HEK293 (cell line): Measurements from ENCODE around the gene HOXA6.

ENCODE experiments used
- CTCF ChIA-PET: fragments of 350-600 bp; formaldehyde crosslinking; extraction: SDS; loops from one replicate; lab custom pipeline; 2021; ENCODE audit warnings: antibody characterized with exemption; lab: Yijun Ruan, JAX
- POLR2A ChIA-PET: fragments of 300-600 bp; formaldehyde crosslinking; extraction: SDS; loops from one replicate; lab custom pipeline; 2020; ENCODE audit warnings: antibody characterized with exemption, inconsistent platforms; lab: Yijun Ruan, JAX
- H3K27ac ChIP-seq: fragments of 200-500 bp; sonication (Bioruptor generic); 2 replicates; pipeline ENCODE4 v1.5.1; 2014; ENCODE audit warnings: low read depth, low read length, control low read depth, inconsistent platforms; ENCODE audit errors: extremely low read depth
- H3K36me3 ChIP-seq, 2 experiments: fragments of 200-500 bp in 1 of 2; sonication (Bioruptor generic) in 1 of 2; 1 replicate in 1 of 2; 2 replicates in 1 of 2; pipeline ENCODE4 v1.5.1; 2014 to 2017; ENCODE audit warnings: inconsistent platforms in 2 of 2, low read length in 2 of 2; ENCODE audit not compliant: control insufficient read depth in 2 of 2, insufficient read depth in 1 of 2
- H3K4me1 ChIP-seq: fragments of 200-500 bp; sonication (Bioruptor generic); 2 replicates; pipeline ENCODE4 v1.5.1; 2014; ENCODE audit warnings: mild to moderate bottlenecking, low read length, inconsistent platforms; ENCODE audit not compliant: control insufficient read depth, insufficient read depth
- H3K4me3 ChIP-seq: 2 replicates; pipeline ENCODE4 v1.5.1; 2011; ENCODE audit warnings: low read depth, mild to moderate bottlenecking, control low read depth, low read length, moderate library complexity
- H3K9me3 ChIP-seq: fragments of 200-500 bp; sonication (Bioruptor generic); 2 replicates; pipeline ENCODE4 v1.5.1; 2014; ENCODE audit warnings: low read depth, low read length, inconsistent platforms; ENCODE audit not compliant: control insufficient read depth, insufficient read depth
- GLI2 ChIP-seq: fragments of 450-650 bp; formaldehyde crosslinking; IDR thresholded peaks from 2 replicates; pipeline ENCODE4; 2017; ENCODE audit warnings: missing biosample characterization, missing genetic modification characterization, low read depth, borderline replicate concordance
- GLIS2 ChIP-seq: fragments of 450-650 bp; formaldehyde crosslinking; IDR thresholded peaks from 2 replicates; pipeline ENCODE4 v1.5.1; 2016; ENCODE audit warnings: missing biosample characterization, missing genetic modification characterization
- HOXC10 ChIP-seq: sonication (generic); formaldehyde crosslinking; IDR thresholded peaks from 2 replicates; pipeline ENCODE4 v1.8.1; 2023; ENCODE audit warnings: mild to moderate bottlenecking, missing genetic modification reagents
- KLF1 ChIP-seq: fragments of 450-650 bp; formaldehyde crosslinking; IDR thresholded peaks from 2 replicates; pipeline ENCODE4 v1.5.1; 2016; ENCODE audit warnings: missing biosample characterization, missing genetic modification characterization
- KLF9 ChIP-seq: fragments of 450-650 bp; formaldehyde crosslinking; IDR thresholded peaks from 2 replicates; pipeline ENCODE4 v1.5.1; 2016; ENCODE audit warnings: missing biosample characterization, missing genetic modification characterization, low read depth
- SP7 ChIP-seq: fragments of 450-650 bp; formaldehyde crosslinking; IDR thresholded peaks from 2 replicates; pipeline ENCODE4 v1.5.1; 2016; ENCODE audit warnings: missing biosample characterization, missing genetic modification characterization
- YY1 ChIP-seq: fragments of 450-650 bp; formaldehyde crosslinking; IDR thresholded peaks from 2 replicates; pipeline ENCODE4 v1.5.1; 2018; ENCODE audit warnings: missing biosample characterization, missing genetic modification characterization
- ZBTB7A ChIP-seq: fragments of 450-650 bp; formaldehyde crosslinking; IDR thresholded peaks from 2 replicates; pipeline ENCODE4 v1.5.1; 2016; ENCODE audit warnings: low read depth, missing biosample characterization, missing genetic modification characterization
- ZBTB8A ChIP-seq: fragments of 450-650 bp; formaldehyde crosslinking; IDR thresholded peaks from 2 replicates; pipeline ENCODE4 v1.5.1; 2016; ENCODE audit warnings: missing biosample characterization, missing genetic modification characterization
- ZEB2 ChIP-seq: fragments of 450-650 bp; formaldehyde crosslinking; IDR thresholded peaks from 2 replicates; pipeline ENCODE4 v1.5.1; 2016; ENCODE audit warnings: missing biosample characterization, missing genetic modification characterization
- ZFHX2 ChIP-seq: fragments of 450-650 bp; formaldehyde crosslinking; conservative IDR thresholded peaks from 2 replicates; pipeline ENCODE4 v1.5.1; 2016; ENCODE audit warnings: missing biosample characterization, missing genetic modification characterization
- ZNF114 ChIP-seq: fragments of 450-650 bp; formaldehyde crosslinking; IDR thresholded peaks from 2 replicates; pipeline ENCODE4 v1.5.0; 2017; ENCODE audit warnings: missing biosample characterization, missing genetic modification characterization
- ZNF184 ChIP-seq: fragments of 450-650 bp; IDR thresholded peaks from 2 replicates; pipeline ENCODE4 v1.5.1; 2018; ENCODE audit warnings: missing biosample characterization, mild to moderate bottlenecking, missing genetic modification characterization
- ZNF223 ChIP-seq: fragments of 450-650 bp; formaldehyde crosslinking; IDR thresholded peaks from 2 replicates; pipeline ENCODE4 v1.5.1; 2016; ENCODE audit warnings: missing biosample characterization, missing genetic modification characterization
- ZNF302 ChIP-seq: fragments of 450-650 bp; formaldehyde crosslinking; IDR thresholded peaks from 2 replicates; pipeline ENCODE4 v1.5.1; 2016; ENCODE audit warnings: missing biosample characterization, missing genetic modification characterization, low read depth
- ZNF341 ChIP-seq: fragments of 450-650 bp; formaldehyde crosslinking; IDR thresholded peaks from 2 replicates; pipeline ENCODE4; 2016; ENCODE audit warnings: low read depth, missing biosample characterization, missing genetic modification characterization
- ZNF571 ChIP-seq: fragments of 450-650 bp; formaldehyde crosslinking; IDR thresholded peaks from 2 replicates; pipeline ENCODE4 v1.5.0; 2017; ENCODE audit warnings: missing biosample characterization, missing genetic modification characterization
- ZNF664 ChIP-seq: fragments of 450-650 bp; formaldehyde crosslinking; IDR thresholded peaks from 2 replicates; pipeline ENCODE4 v1.5.1; 2016; ENCODE audit warnings: missing biosample characterization, missing genetic modification characterization
- TF ChIP-seq, protein P1 (sequence below): fragments of 450-650 bp; formaldehyde crosslinking; IDR thresholded peaks from 2 replicates; pipeline ENCODE4 v1.5.1; 2016; ENCODE audit warnings: missing biosample characterization, missing genetic modification characterization
- TF ChIP-seq, protein P2 (sequence below): fragments of 450-650 bp; formaldehyde crosslinking; IDR thresholded peaks from 2 replicates; pipeline ENCODE4 v1.5.1; 2016; ENCODE audit warnings: missing biosample characterization, missing genetic modification characterization
- TF ChIP-seq, protein P3 (sequence below): fragments of 450-650 bp; formaldehyde crosslinking; IDR thresholded peaks from 2 replicates; pipeline ENCODE4 v1.5.1; 2016; ENCODE audit warnings: missing biosample characterization, missing genetic modification characterization
- TF ChIP-seq, protein P4 (sequence below): fragments of 450-650 bp; formaldehyde crosslinking; IDR thresholded peaks from 2 replicates; pipeline ENCODE4 v1.5.1; 2017; ENCODE audit warnings: missing biosample characterization, missing genetic modification characterization
- TF ChIP-seq, protein P5 (sequence below): fragments of 450-650 bp; formaldehyde crosslinking; IDR thresholded peaks from 2 replicates; pipeline ENCODE4 v1.5.1; 2016; ENCODE audit warnings: missing biosample characterization, missing genetic modification characterization

Gene HOXA6

DNA sequence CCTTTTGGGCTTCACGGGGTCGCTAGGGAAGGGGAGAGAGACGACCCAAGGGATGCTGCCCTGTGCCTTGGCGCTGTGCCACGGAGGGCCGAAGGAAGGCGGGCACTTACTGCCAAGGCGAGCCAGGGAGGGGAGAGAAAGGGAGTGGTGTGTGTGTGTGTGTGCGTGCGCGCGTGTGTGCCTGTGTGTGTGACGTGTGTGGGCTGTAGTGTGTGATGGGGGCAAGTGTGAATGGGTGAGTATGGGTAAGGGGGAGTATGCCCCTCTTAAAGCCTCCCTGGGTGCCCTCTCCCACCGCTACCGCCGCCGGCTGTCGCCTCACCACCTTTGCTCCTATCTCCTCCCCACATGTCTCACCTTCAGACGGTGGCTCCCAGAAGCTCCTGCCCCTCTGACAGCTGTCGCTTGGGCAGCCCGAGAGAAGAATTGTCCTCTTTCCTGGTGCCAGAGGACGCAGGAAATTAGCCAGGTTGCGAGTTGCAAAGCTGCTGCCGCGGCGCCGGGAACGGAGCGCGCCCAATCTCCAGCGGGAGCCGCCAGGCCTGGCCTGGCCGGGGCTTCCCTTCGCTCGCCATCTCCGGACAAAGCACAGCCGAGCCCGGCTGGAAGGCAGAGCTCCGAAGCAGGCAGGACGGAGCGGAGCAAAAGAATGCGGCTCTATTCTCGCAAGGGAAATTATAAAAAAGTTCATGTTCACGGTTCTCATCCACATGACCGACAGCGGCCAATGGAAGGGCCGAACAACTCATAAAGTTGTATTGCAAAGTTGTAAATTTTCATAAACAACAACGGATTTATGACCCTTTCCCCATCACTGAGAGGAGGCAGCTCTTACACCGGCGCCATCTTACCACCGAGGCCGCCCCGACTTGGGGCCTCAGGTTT, 4.6 kb upstream of the HOXA6 start, which contains the start of gene HOXA3:
Gene HOXA3, minus strand, starts transcription at position 653 of the 885 bp plus-strand sequence. CDS start 41,943 bp downstream, outside the sequence.
- H3K4me1 ChIP-seq = peaks cover 7% of the 10 kb centered on the region
- peaks cover 0 to 28% of the 10 kb centered on the region in 2 experiments; a peak in 1 of 3 replicates for H3K36me3 ChIP-seq
- H3K9me3 ChIP-seq = no peaks in the 10 kb centered on the region
- peak within 1 kb of the TSS; percentile 59 for H3K4me3 ChIP-seq
- peak within 1 kb of the TSS; percentile 99 for H3K27ac ChIP-seq
- ChIA-PET POLR2A (interaction anchor here (1.1 to 5.6 kb wide), 5 partner anchors 10 to 38 kb away, joined by 3 to 42 read pairs (median 14); partner anchors contain the start of gene HOXA9), CTCF (interaction anchor here (0.6 to 1.2 kb wide), 2 partner anchors 471 to 1295 kb away, joined by 3 to 4 read pairs; no protein-coding TSS in a partner anchor)
- TF ChIP-seq ZEB2 (tag by site-specific recombination) = 0 out of 2 replicates have a peak, but pooled peaks have one; percentile 34
- no peak for TF ChIP-seq ZNF302 (tag by site-specific recombination)
- TF ChIP-seq ZNF223 (tag by site-specific recombination) = peak; percentile 45; the same call in 1 of the 2 replicates
- TF ChIP-seq GLI2 = no peak
- no peak for TF ChIP-seq HOXC10 (CRISPR knock-in tag)
- TF ChIP-seq, protein P1, sequence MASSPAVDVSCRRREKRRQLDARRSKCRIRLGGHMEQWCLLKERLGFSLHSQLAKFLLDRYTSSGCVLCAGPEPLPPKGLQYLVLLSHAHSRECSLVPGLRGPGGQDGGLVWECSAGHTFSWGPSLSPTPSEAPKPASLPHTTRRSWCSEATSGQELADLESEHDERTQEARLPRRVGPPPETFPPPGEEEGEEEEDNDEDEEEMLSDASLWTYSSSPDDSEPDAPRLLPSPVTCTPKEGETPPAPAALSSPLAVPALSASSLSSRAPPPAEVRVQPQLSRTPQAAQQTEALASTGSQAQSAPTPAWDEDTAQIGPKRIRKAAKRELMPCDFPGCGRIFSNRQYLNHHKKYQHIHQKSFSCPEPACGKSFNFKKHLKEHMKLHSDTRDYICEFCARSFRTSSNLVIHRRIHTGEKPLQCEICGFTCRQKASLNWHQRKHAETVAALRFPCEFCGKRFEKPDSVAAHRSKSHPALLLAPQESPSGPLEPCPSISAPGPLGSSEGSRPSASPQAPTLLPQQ (tag by site-specific recombination) = peak; percentile 33; the same call in 1 of the 2 replicates
- no peak for TF ChIP-seq ZNF664
- 0 out of 2 replicates have a peak, but pooled peaks have one; percentile 27 for TF ChIP-seq KLF9 (tag by site-specific recombination)
- TF ChIP-seq, protein P2, sequence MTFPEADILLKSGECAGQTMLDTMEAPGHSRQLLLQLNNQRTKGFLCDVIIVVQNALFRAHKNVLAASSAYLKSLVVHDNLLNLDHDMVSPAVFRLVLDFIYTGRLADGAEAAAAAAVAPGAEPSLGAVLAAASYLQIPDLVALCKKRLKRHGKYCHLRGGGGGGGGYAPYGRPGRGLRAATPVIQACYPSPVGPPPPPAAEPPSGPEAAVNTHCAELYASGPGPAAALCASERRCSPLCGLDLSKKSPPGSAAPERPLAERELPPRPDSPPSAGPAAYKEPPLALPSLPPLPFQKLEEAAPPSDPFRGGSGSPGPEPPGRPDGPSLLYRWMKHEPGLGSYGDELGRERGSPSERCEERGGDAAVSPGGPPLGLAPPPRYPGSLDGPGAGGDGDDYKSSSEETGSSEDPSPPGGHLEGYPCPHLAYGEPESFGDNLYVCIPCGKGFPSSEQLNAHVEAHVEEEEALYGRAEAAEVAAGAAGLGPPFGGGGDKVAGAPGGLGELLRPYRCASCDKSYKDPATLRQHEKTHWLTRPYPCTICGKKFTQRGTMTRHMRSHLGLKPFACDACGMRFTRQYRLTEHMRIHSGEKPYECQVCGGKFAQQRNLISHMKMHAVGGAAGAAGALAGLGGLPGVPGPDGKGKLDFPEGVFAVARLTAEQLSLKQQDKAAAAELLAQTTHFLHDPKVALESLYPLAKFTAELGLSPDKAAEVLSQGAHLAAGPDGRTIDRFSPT (tag by site-specific recombination) = peak; percentile 90
- peak; percentile 85 for TF ChIP-seq ZBTB8A (tag by site-specific recombination)
- no peak for TF ChIP-seq ZNF114 (tag by site-specific recombination)
- TF ChIP-seq SP7 (tag by site-specific recombination) = peak; percentile 56
- peak; percentile 30 for TF ChIP-seq ZNF341 (tag by site-specific recombination)
- TF ChIP-seq ZNF184 (tag by site-specific recombination) = 0 out of 2 replicates have a peak, but pooled peaks have one; percentile 36
- TF ChIP-seq GLIS2 = peak; percentile 98
- TF ChIP-seq ZNF571 (tag by site-specific recombination) = no peak
- TF ChIP-seq, protein P3, sequence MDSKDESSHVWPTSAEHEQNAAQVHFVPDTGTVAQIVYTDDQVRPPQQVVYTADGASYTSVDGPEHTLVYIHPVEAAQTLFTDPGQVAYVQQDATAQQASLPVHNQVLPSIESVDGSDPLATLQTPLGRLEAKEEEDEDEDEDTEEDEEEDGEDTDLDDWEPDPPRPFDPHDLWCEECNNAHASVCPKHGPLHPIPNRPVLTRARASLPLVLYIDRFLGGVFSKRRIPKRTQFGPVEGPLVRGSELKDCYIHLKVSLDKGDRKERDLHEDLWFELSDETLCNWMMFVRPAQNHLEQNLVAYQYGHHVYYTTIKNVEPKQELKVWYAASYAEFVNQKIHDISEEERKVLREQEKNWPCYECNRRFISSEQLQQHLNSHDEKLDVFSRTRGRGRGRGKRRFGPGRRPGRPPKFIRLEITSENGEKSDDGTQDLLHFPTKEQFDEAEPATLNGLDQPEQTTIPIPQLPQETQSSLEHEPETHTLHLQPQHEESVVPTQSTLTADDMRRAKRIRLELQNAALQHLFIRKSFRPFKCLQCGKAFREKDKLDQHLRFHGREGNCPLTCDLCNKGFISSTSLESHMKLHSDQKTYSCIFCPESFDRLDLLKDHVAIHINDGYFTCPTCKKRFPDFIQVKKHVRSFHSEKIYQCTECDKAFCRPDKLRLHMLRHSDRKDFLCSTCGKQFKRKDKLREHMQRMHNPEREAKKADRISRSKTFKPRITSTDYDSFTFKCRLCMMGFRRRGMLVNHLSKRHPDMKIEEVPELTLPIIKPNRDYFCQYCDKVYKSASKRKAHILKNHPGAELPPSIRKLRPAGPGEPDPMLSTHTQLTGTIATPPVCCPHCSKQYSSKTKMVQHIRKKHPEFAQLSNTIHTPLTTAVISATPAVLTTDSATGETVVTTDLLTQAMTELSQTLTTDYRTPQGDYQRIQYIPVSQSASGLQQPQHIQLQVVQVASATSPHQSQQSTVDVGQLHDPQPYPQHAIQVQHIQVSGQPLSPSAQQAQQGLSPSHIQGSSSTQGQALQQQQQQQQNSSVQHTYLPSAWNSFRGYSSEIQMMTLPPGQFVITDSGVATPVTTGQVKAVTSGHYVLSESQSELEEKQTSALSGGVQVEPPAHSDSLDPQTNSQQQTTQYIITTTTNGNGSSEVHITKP = peak; percentile 35; the same call in 1 of the 2 replicates
- no peak for TF ChIP-seq ZBTB7A
- TF ChIP-seq ZFHX2 (tag by site-specific recombination) = peak; percentile 86
- TF ChIP-seq, protein P4, sequence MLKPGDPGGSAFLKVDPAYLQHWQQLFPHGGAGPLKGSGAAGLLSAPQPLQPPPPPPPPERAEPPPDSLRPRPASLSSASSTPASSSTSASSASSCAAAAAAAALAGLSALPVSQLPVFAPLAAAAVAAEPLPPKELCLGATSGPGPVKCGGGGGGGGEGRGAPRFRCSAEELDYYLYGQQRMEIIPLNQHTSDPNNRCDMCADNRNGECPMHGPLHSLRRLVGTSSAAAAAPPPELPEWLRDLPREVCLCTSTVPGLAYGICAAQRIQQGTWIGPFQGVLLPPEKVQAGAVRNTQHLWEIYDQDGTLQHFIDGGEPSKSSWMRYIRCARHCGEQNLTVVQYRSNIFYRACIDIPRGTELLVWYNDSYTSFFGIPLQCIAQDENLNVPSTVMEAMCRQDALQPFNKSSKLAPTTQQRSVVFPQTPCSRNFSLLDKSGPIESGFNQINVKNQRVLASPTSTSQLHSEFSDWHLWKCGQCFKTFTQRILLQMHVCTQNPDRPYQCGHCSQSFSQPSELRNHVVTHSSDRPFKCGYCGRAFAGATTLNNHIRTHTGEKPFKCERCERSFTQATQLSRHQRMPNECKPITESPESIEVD (tag by site-specific recombination) = peak; percentile 64; the same call in 1 of the 2 replicates
- TF ChIP-seq, protein P5, sequence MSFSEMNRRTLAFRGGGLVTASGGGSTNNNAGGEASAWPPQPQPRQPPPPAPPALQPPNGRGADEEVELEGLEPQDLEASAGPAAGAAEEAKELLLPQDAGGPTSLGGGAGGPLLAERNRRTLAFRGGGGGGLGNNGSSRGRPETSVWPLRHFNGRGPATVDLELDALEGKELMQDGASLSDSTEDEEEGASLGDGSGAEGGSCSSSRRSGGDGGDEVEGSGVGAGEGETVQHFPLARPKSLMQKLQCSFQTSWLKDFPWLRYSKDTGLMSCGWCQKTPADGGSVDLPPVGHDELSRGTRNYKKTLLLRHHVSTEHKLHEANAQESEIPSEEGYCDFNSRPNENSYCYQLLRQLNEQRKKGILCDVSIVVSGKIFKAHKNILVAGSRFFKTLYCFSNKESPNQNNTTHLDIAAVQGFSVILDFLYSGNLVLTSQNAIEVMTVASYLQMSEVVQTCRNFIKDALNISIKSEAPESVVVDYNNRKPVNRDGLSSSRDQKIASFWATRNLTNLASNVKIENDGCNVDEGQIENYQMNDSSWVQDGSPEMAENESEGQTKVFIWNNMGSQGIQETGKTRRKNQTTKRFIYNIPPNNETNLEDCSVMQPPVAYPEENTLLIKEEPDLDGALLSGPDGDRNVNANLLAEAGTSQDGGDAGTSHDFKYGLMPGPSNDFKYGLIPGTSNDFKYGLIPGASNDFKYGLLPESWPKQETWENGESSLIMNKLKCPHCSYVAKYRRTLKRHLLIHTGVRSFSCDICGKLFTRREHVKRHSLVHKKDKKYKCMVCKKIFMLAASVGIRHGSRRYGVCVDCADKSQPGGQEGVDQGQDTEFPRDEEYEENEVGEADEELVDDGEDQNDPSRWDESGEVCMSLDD (tag by site-specific recombination) = peak; percentile 72
- TF ChIP-seq YY1 (tag by site-specific recombination) = 0 out of 2 replicates have a peak, but pooled peaks have one; percentile 66
- TF ChIP-seq KLF1 (tag by site-specific recombination) = peak; percentile 33
